ENCODE measurements around the gene SPINT2.

Gene SPINT2

GRCh38 chr19:38304866-38305429 is 40.6 kb downstream of the SPINT2 start:
- no peak for DNase-seq
- Histone ChIP-seq H3K9me3 (ENCODE audit: control extremely low read depth in 1 of 5, control insufficient read depth in 4 of 5, insufficient read depth in 2 of 5, low read depth in 1 of 5, low read length in 4 of 5) (peaks cover 0 to 1% (median 0%) of the 10 kb centered on the region in 5 experiments), H3K27ac (ENCODE audit: insufficient read depth in 1 of 2, low read depth in 1 of 2, low read length in 2 of 2, poor library complexity in 1 of 2, severe bottlenecking in 2 of 2) (no peak overlapping the region), H3K27me3 (replicated peaks in 2 of 5; ENCODE audit: control insufficient read depth in 4 of 5, insufficient read depth in 5 of 5, low read length in 4 of 5) (no peaks in the 10 kb centered on the region), H3K4me3 (ENCODE audit: control insufficient read depth in 1 of 7, extremely low read depth in 1 of 7, insufficient read depth in 4 of 7, low read depth in 2 of 7, low read length in 6 of 7) (no peak overlapping the region), H3K4me1 (ENCODE audit: control extremely low read depth in 1 of 4, control insufficient read depth in 4 of 4, insufficient read depth in 4 of 4, low read length in 3 of 4) (peaks cover 0 to 10% (median 8%) of the 10 kb centered on the region in 4 experiments), H3K36me3 (ENCODE audit: control insufficient read depth in 4 of 4, insufficient read depth in 4 of 4, low read length in 3 of 4) (peaks cover 0 to 38% (median 18%) of the 10 kb centered on the region in 4 experiments)
- CTCF ChIA-PET: no interaction called here
- POLR2A ChIA-PET: no interaction called here
- 90% methylated on average over 26 of the region's 29 CpGs for WGBS (ENCODE audit: insufficient coverage)

- DNase-seq: no peak
- ChIA-PET POLR2A (no interaction called here), CTCF (no interaction called here)
- H3K36me3 ChIP-seq (ENCODE audit: control insufficient read depth in 4 of 4, insufficient read depth in 4 of 4, low read length in 3 of 4): peaks cover 0 to 38% (median 18%) of the 10 kb centered on the region in 4 experiments
- H3K4me1 ChIP-seq (ENCODE audit: control extremely low read depth in 1 of 4, control insufficient read depth in 4 of 4, insufficient read depth in 4 of 4, low read length in 3 of 4): peaks cover 0 to 10% (median 8%) of the 10 kb centered on the region in 4 experiments
- H3K4me3 ChIP-seq (ENCODE audit: control insufficient read depth in 1 of 7, extremely low read depth in 1 of 7, insufficient read depth in 4 of 7, low read depth in 2 of 7, low read length in 6 of 7): no peak overlapping the region
- H3K27ac ChIP-seq (ENCODE audit: insufficient read depth in 1 of 2, low read depth in 1 of 2, low read length in 2 of 2, poor library complexity in 1 of 2, severe bottlenecking in 2 of 2): no peak overlapping the region
- peaks cover 0 to 1% (median 0%) of the 10 kb centered on the region in 5 experiments for H3K9me3 ChIP-seq (ENCODE audit: control extremely low read depth in 1 of 5, control insufficient read depth in 4 of 5, insufficient read depth in 2 of 5, low read depth in 1 of 5, low read length in 4 of 5)
- H3K27me3 ChIP-seq (replicated peaks in 2 of 5; ENCODE audit: control insufficient read depth in 4 of 5, insufficient read depth in 5 of 5, low read length in 4 of 5): no peaks in the 10 kb centered on the region
- WGBS (ENCODE audit: insufficient coverage): 94% methylated on average over 3 of the region's 3 CpGs
Measured at GRCh38 chr19:38306236-38306635, 41.9 kb downstream of the SPINT2 start.

GRCh38 chr19:38307076-38307475 is 42.7 kb downstream of the SPINT2 start:
- Histone ChIP-seq H3K4me3 (ENCODE audit: control insufficient read depth in 1 of 7, extremely low read depth in 1 of 7, insufficient read depth in 4 of 7, low read depth in 2 of 7, low read length in 6 of 7) (no peak overlapping the region), H3K27ac (ENCODE audit: insufficient read depth in 1 of 2, low read depth in 1 of 2, low read length in 2 of 2, poor library complexity in 1 of 2, severe bottlenecking in 2 of 2) (no peak overlapping the region), H3K4me1 (ENCODE audit: control extremely low read depth in 1 of 4, control insufficient read depth in 4 of 4, insufficient read depth in 4 of 4, low read length in 3 of 4) (peaks cover 0 to 10% (median 8%) of the 10 kb centered on the region in 4 experiments), H3K36me3 (ENCODE audit: control insufficient read depth in 4 of 4, insufficient read depth in 4 of 4, low read length in 3 of 4) (peaks cover 0 to 38% (median 18%) of the 10 kb centered on the region in 4 experiments), H3K9me3 (ENCODE audit: control extremely low read depth in 1 of 5, control insufficient read depth in 4 of 5, insufficient read depth in 2 of 5, low read depth in 1 of 5, low read length in 4 of 5) (peaks cover 0 to 1% (median 0%) of the 10 kb centered on the region in 5 experiments), H3K27me3 (replicated peaks in 2 of 5; ENCODE audit: control insufficient read depth in 4 of 5, insufficient read depth in 5 of 5, low read length in 4 of 5) (no peaks in the 10 kb centered on the region)
- no peak for DNase-seq
- WGBS (ENCODE audit: insufficient coverage): 97% methylated on average over 4 of the region's 4 CpGs
- POLR2A ChIA-PET: no interaction called here
- CTCF ChIA-PET: no interaction called here

- ChIA-PET POLR2A (no interaction called here), CTCF (no interaction called here)
- no peak overlapping the region for H3K4me3 ChIP-seq (ENCODE audit: control insufficient read depth in 1 of 7, extremely low read depth in 1 of 7, insufficient read depth in 4 of 7, low read depth in 2 of 7, low read length in 6 of 7)
- peaks cover 0 to 38% (median 18%) of the 10 kb centered on the region in 4 experiments for H3K36me3 ChIP-seq (ENCODE audit: control insufficient read depth in 4 of 4, insufficient read depth in 4 of 4, low read length in 3 of 4)
- peaks cover 0 to 1% (median 0%) of the 10 kb centered on the region in 5 experiments for H3K9me3 ChIP-seq (ENCODE audit: control extremely low read depth in 1 of 5, control insufficient read depth in 4 of 5, insufficient read depth in 2 of 5, low read depth in 1 of 5, low read length in 4 of 5)
- H3K27ac ChIP-seq (ENCODE audit: insufficient read depth in 1 of 2, low read depth in 1 of 2, low read length in 2 of 2, poor library complexity in 1 of 2, severe bottlenecking in 2 of 2): no peak overlapping the region
- 96% methylated on average over 8 of the region's 8 CpGs for WGBS (ENCODE audit: insufficient coverage)
- no peak for DNase-seq
- no peaks in the 10 kb centered on the region for H3K27me3 ChIP-seq (replicated peaks in 2 of 5; ENCODE audit: control insufficient read depth in 4 of 5, insufficient read depth in 5 of 5, low read length in 4 of 5)
- peaks cover 0 to 13% (median 8%) of the 10 kb centered on the region in 4 experiments for H3K4me1 ChIP-seq (ENCODE audit: control extremely low read depth in 1 of 4, control insufficient read depth in 4 of 4, insufficient read depth in 4 of 4, low read length in 3 of 4)
Measured at GRCh38 chr19:38307597-38307996, 43.2 kb downstream of the SPINT2 start.

- H3K9me3 ChIP-seq (ENCODE audit: control extremely low read depth in 1 of 5, control insufficient read depth in 4 of 5, insufficient read depth in 2 of 5, low read depth in 1 of 5, low read length in 4 of 5): no peaks in the 10 kb centered on the region
- H3K4me3 ChIP-seq (ENCODE audit: control insufficient read depth in 1 of 7, extremely low read depth in 1 of 7, insufficient read depth in 4 of 7, low read depth in 2 of 7, low read length in 6 of 7): no peak overlapping the region
- 98% methylated on average over 6 of the region's 12 CpGs for WGBS (ENCODE audit: insufficient coverage)
- ChIA-PET POLR2A (no interaction called here), CTCF (no interaction called here)
- H3K27me3 ChIP-seq (replicated peaks in 2 of 5; ENCODE audit: control insufficient read depth in 4 of 5, insufficient read depth in 5 of 5, low read length in 4 of 5): no peaks in the 10 kb centered on the region
- peaks cover 0 to 38% (median 18%) of the 10 kb centered on the region in 4 experiments for H3K36me3 ChIP-seq (ENCODE audit: control insufficient read depth in 4 of 4, insufficient read depth in 4 of 4, low read length in 3 of 4)
- peaks cover 0 to 15% (median 8%) of the 10 kb centered on the region in 4 experiments for H3K4me1 ChIP-seq (ENCODE audit: control extremely low read depth in 1 of 4, control insufficient read depth in 4 of 4, insufficient read depth in 4 of 4, low read length in 3 of 4)
- no peak for DNase-seq
- H3K27ac ChIP-seq (ENCODE audit: insufficient read depth in 1 of 2, low read depth in 1 of 2, low read length in 2 of 2, poor library complexity in 1 of 2, severe bottlenecking in 2 of 2): no peak overlapping the region
Measured at GRCh38 chr19:38308006-38308766, 43.8 kb downstream of the SPINT2 start.

GRCh38 chr19:38308926-38309614 is 44.7 kb downstream of the SPINT2 start:
- H3K27ac ChIP-seq (ENCODE audit: insufficient read depth in 1 of 2, low read depth in 1 of 2, low read length in 2 of 2, poor library complexity in 1 of 2, severe bottlenecking in 2 of 2): no peak overlapping the region
- H3K36me3 ChIP-seq (ENCODE audit: control insufficient read depth in 4 of 4, insufficient read depth in 4 of 4, low read length in 3 of 4): peaks cover 0 to 38% (median 18%) of the 10 kb centered on the region in 4 experiments
- no peak for DNase-seq
- ChIA-PET CTCF (interaction anchor here (1.2 to 2.8 kb wide), 2 partner anchors 28 to 64 kb away, joined by 3 to 8 read pairs; no protein-coding TSS in a partner anchor), POLR2A (no interaction called here)
- no peak overlapping the region for H3K4me3 ChIP-seq (ENCODE audit: control insufficient read depth in 1 of 7, extremely low read depth in 1 of 7, insufficient read depth in 4 of 7, low read depth in 2 of 7, low read length in 6 of 7)
- H3K27me3 ChIP-seq (replicated peaks in 2 of 5; ENCODE audit: control insufficient read depth in 4 of 5, insufficient read depth in 5 of 5, low read length in 4 of 5): no peaks in the 10 kb centered on the region
- H3K4me1 ChIP-seq (ENCODE audit: control extremely low read depth in 1 of 4, control insufficient read depth in 4 of 4, insufficient read depth in 4 of 4, low read length in 3 of 4): peaks cover 0 to 15% (median 1%) of the 10 kb centered on the region in 4 experiments
- no peaks in the 10 kb centered on the region for H3K9me3 ChIP-seq (ENCODE audit: control extremely low read depth in 1 of 5, control insufficient read depth in 4 of 5, insufficient read depth in 2 of 5, low read depth in 1 of 5, low read length in 4 of 5)
- 97% methylated on average over 20 of the region's 24 CpGs for whole genome bisulfite sequencing (ENCODE audit: insufficient coverage)

Data from common myeloid progenitor, CD34-positive (primary cell).